ENCODE measurements around the gene CTSK. TPM values are rescaled to one million over a fixed set of nuclear protein-coding genes. Genes with fewer than 3 reads are reported as not detected.
"Not testable (repeated sequence)": the region's sequence is repeated elsewhere in the genome, so short reads cannot be mapped to it uniquely, and the experiment has no call there.

Gene CTSK
- total RNA-seq, 1 experiment from 2014 or later = 4.2 TPM

DNA sequence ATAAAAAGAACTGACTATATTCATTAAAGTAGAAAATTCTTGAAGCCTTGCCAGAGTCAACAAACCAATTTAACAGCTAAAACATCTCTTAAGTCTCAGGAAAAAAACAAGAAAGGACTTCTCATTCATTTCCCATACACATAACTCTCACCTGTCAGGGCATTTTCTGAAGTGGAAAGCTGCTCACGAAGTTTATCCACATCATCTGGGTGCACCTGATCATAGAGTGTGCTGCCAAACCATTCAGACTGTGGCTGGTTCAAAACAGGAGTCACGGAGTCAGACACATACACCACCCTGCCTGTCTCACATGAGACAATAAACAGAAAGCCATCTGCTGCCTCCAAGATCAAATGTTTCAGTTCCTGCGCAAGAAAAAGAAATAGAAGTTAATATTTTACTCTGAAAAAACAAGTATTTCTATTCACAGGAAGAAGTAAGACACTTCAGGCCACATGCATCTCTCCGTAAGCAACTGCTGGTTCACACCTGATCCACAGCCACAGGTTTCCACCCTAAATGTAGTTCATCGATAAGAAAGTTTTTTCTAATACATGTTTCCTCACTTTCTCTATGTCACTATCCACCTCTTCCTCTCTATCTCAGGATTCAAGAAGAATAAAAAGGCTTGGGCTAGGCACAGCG is 28.2 kb upstream of the CTSK start:
- H3K14ac ChIP-seq (ENCODE audit: insufficient read depth, low read length) = no peak overlapping the region
- no peaks in the 10 kb centered on the region for H3K4me1 Mint-ChIP-seq
- peaks cover 5 to 55% (median 22%) of the 10 kb centered on the region in 3 experiments; a peak in 6 of 7 replicates for H3K36me3 Mint-ChIP-seq (ENCODE audit: insufficient read depth in 1 of 3, low read depth in 3 of 3)
- H3K27me3 Mint-ChIP-seq (ENCODE audit: low read depth) = no peaks in the 10 kb centered on the region
- H4K8ac ChIP-seq (replicated peaks; ENCODE audit: insufficient read length, low read depth, low read length) = no peak overlapping the region
- H3K23ac ChIP-seq (ENCODE audit: insufficient read length, low read depth, low read length) = no peak overlapping the region
- no peak overlapping the region for H3K18ac ChIP-seq (ENCODE audit: insufficient read length, low read depth, low read length)
- H4K5ac ChIP-seq (ENCODE audit: insufficient read length, low read depth, low read length) = no peak overlapping the region
- TF ChIP-seq, protein P1, sequence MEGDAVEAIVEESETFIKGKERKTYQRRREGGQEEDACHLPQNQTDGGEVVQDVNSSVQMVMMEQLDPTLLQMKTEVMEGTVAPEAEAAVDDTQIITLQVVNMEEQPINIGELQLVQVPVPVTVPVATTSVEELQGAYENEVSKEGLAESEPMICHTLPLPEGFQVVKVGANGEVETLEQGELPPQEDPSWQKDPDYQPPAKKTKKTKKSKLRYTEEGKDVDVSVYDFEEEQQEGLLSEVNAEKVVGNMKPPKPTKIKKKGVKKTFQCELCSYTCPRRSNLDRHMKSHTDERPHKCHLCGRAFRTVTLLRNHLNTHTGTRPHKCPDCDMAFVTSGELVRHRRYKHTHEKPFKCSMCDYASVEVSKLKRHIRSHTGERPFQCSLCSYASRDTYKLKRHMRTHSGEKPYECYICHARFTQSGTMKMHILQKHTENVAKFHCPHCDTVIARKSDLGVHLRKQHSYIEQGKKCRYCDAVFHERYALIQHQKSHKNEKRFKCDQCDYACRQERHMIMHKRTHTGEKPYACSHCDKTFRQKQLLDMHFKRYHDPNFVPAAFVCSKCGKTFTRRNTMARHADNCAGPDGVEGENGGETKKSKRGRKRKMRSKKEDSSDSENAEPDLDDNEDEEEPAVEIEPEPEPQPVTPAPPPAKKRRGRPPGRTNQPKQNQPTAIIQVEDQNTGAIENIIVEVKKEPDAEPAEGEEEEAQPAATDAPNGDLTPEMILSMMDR (conservative IDR thresholded peaks at IDR 0.05) = no peak
- WGBS (ENCODE audit: extremely low coverage, insufficient read length, low lambda C conversion rate) = no CpG with 5 or more reads among the region's 6 CpGs
- no peaks in the 10 kb centered on the region for H3K9me3 Mint-ChIP-seq
- no peak for DNase-seq
- no peak overlapping the region for H2BK15ac ChIP-seq (ENCODE audit: low read depth, low read length)
- H2BK20ac ChIP-seq (ENCODE audit: low read depth, low read length, poor library complexity, severe bottlenecking) = no peak overlapping the region
- H2BK5ac ChIP-seq (ENCODE audit: insufficient read length, low read length) = no peak overlapping the region
- no peak overlapping the region for H3K4me3 Mint-ChIP-seq
- H3K9ac ChIP-seq (ENCODE audit: extremely low read depth, insufficient read length, low read length) = no peak overlapping the region
- H2BK120ac ChIP-seq (ENCODE audit: low read depth, low read length, poor library complexity, severe bottlenecking) = no peak overlapping the region
- no peak overlapping the region for H2AFZ ChIP-seq (ENCODE audit: low read length)
- no peak overlapping the region for H3K27ac Mint-ChIP-seq
- H3K4me1 ChIP-seq (ENCODE audit: insufficient read depth, low read length) = no peaks in the 10 kb centered on the region
- no peak overlapping the region for H3T11ph ChIP-seq (ENCODE audit: low read length)
- no peak overlapping the region for H3K4ac ChIP-seq (ENCODE audit: low read depth, low read length)
- H4K20me1 ChIP-seq (ENCODE audit: control insufficient read depth, insufficient read depth, insufficient read length) = no peaks in the 10 kb centered on the region
- no peaks in the 10 kb centered on the region for H3K79me1 ChIP-seq (ENCODE audit: insufficient read depth, low read depth, low read length, poor library complexity, severe bottlenecking)
- H3K79me2 ChIP-seq (ENCODE audit: insufficient read depth, low read length) = no peaks in the 10 kb centered on the region
- H2AK5ac ChIP-seq (ENCODE audit: insufficient read length, low read length) = no peak overlapping the region
- H3K9me3 ChIP-seq (ENCODE audit: control insufficient read depth, low read depth, low read length) = no peaks in the 10 kb centered on the region
- no peaks in the 10 kb centered on the region for H3K23me2 ChIP-seq (ENCODE audit: insufficient read length, low read depth, low read length, poor library complexity, severe bottlenecking)
- no peak overlapping the region for H2BK12ac ChIP-seq (ENCODE audit: insufficient read length, low read depth, low read length)
- no peak overlapping the region for H3K4me2 ChIP-seq (ENCODE audit: insufficient read depth, insufficient read length, low read length)
- H3K27ac ChIP-seq (ENCODE audit: insufficient read length, low read depth, low read length) = no peak overlapping the region
- no peak overlapping the region for H4K91ac ChIP-seq (ENCODE audit: insufficient read length, low read depth, low read length)
- no peaks in the 10 kb centered on the region for H3K27me3 ChIP-seq (ENCODE audit: insufficient read depth, low read length)
- no peak overlapping the region for H3K56ac ChIP-seq (ENCODE audit: insufficient read length, low read depth, low read length)

DNA sequence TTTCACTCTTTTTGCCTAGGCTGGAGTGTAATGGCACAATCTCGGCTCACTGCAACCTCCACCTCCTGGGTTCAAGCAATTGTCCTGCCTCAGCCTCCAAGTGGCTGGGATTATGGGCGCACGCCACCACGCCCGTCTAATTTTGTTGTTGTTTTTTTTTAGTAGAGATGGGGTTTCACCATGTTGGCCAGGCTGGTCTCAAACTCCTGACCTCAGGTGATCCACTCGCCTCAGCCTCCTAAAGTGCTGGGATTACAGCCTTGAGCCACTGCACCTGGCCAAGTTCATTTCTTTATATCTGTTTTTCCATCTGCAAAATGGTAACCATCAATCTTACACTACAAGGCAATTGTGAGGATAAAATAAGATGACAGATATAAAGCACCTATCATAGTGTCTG is 25.9 kb upstream of the CTSK start:
- not testable (repeated sequence) for H2BK20ac ChIP-seq (ENCODE audit: low read depth, low read length, poor library complexity, severe bottlenecking); H2AFZ ChIP-seq (ENCODE audit: low read length); H3K18ac ChIP-seq (ENCODE audit: insufficient read length, low read depth, low read length); H4K91ac ChIP-seq (ENCODE audit: insufficient read length, low read depth, low read length); H3K9me3 Mint-ChIP-seq; H3K4me1 Mint-ChIP-seq; H3K4ac ChIP-seq (ENCODE audit: low read depth, low read length); H2BK15ac ChIP-seq (ENCODE audit: low read depth, low read length); H4K5ac ChIP-seq (ENCODE audit: insufficient read length, low read depth, low read length); H3T11ph ChIP-seq (ENCODE audit: low read length); H3K27ac ChIP-seq (ENCODE audit: insufficient read length, low read depth, low read length); H3K79me1 ChIP-seq (ENCODE audit: insufficient read depth, low read depth, low read length, poor library complexity, severe bottlenecking); H2BK5ac ChIP-seq (ENCODE audit: insufficient read length, low read length); DNase-seq; H2BK120ac ChIP-seq (ENCODE audit: low read depth, low read length, poor library complexity, severe bottlenecking); H3K27me3 Mint-ChIP-seq (ENCODE audit: low read depth); H4K20me1 ChIP-seq (ENCODE audit: control insufficient read depth, insufficient read depth, insufficient read length); H3K4me1 ChIP-seq (ENCODE audit: insufficient read depth, low read length); H3K9me3 ChIP-seq (ENCODE audit: control insufficient read depth, low read depth, low read length); H4K8ac ChIP-seq (replicated peaks; ENCODE audit: insufficient read length, low read depth, low read length); H3K4me2 ChIP-seq (ENCODE audit: insufficient read depth, insufficient read length, low read length); H3K23ac ChIP-seq (ENCODE audit: insufficient read length, low read depth, low read length); H3K79me2 ChIP-seq (ENCODE audit: insufficient read depth, low read length); H2BK12ac ChIP-seq (ENCODE audit: insufficient read length, low read depth, low read length); H3K27ac Mint-ChIP-seq; H3K9ac ChIP-seq (ENCODE audit: extremely low read depth, insufficient read length, low read length); H3K27me3 ChIP-seq (ENCODE audit: insufficient read depth, low read length); H3K4me3 Mint-ChIP-seq; H2AK5ac ChIP-seq (ENCODE audit: insufficient read length, low read length); H3K23me2 ChIP-seq (ENCODE audit: insufficient read length, low read depth, low read length, poor library complexity, severe bottlenecking); H3K14ac ChIP-seq (ENCODE audit: insufficient read depth, low read length); H3K56ac ChIP-seq (ENCODE audit: insufficient read length, low read depth, low read length)
- peaks cover 16 to 65% (median 36%) of the 10 kb centered on the region in 3 experiments for H3K36me3 Mint-ChIP-seq (ENCODE audit: insufficient read depth in 1 of 3, low read depth in 3 of 3)
- no CpG with 5 or more reads among the region's 6 CpGs for WGBS (ENCODE audit: extremely low coverage, insufficient read length, low lambda C conversion rate)
